DOHH2 (cell line): ENCODE results near the gene RNF169.

Experiments
- H3F3A ChIP-seq: fragments of 200-600 bp; sonication (generic), shearing (Covaris generic); 2 replicates; pipeline ENCODE4 v1.6.0; 2016; ENCODE audit warnings: antibody characterized with exemption, mild to moderate bottlenecking; ENCODE audit not compliant: control insufficient read depth, insufficient read depth
- H3K27ac ChIP-seq: fragments of 200-600 bp; sonication (generic); 2 replicates; pipeline ENCODE4 v1.5.1; 2014; ENCODE audit warnings: low read depth, mild to moderate bottlenecking, low read length, moderate library complexity
- H3K27me3 ChIP-seq: fragments of 200-600 bp; sonication (generic); 2 replicates; pipeline ENCODE4 v1.6.1; 2014; ENCODE audit warnings: mild to moderate bottlenecking, low read length, mixed read lengths; ENCODE audit not compliant: control insufficient read depth
- H3K36me3 ChIP-seq: fragments of 200-600 bp; sonication (generic); 2 replicates; pipeline ENCODE4 v1.6.1; 2014; ENCODE audit warnings: mild to moderate bottlenecking, low read length, moderate library complexity, mixed read lengths; ENCODE audit not compliant: control insufficient read depth
- H3K4me1 ChIP-seq: fragments of 200-600 bp; sonication (generic); 2 replicates; pipeline ENCODE4 v1.6.1; 2014; ENCODE audit warnings: mild to moderate bottlenecking, low read length, mixed read lengths; ENCODE audit not compliant: control insufficient read depth
- H3K4me2 ChIP-seq: fragments of 200-600 bp; sonication (generic); 2 replicates; pipeline ENCODE4 v1.6.0; 2014; ENCODE audit warnings: mild to moderate bottlenecking, low read length, moderate library complexity
- H3K4me3 ChIP-seq: fragments of 200-600 bp; sonication (generic); 2 replicates; pipeline ENCODE4 v1.5.1; 2014; ENCODE audit warnings: mild to moderate bottlenecking, low read length, mixed read lengths
- H3K79me2 ChIP-seq: fragments of 200-600 bp; sonication (generic); 2 replicates; pipeline ENCODE4 v1.6.1; 2014; ENCODE audit warnings: mild to moderate bottlenecking, low read length, mixed read lengths; ENCODE audit not compliant: control insufficient read depth
- H3K9me2 ChIP-seq: fragments of 200-600 bp; sonication (generic); replicated peaks from 2 replicates; pipeline ENCODE4 v1.6.1; 2014; ENCODE audit warnings: mild to moderate bottlenecking, low read length, mixed read lengths; ENCODE audit not compliant: control insufficient read depth
- H3K9me3 ChIP-seq: fragments of 200-600 bp; sonication (generic); 2 replicates; pipeline ENCODE4 v1.6.1; 2014; ENCODE audit warnings: antibody characterized with exemption, low read length, mixed read lengths; ENCODE audit not compliant: control insufficient read depth, insufficient read depth
- H4K20me1 ChIP-seq: fragments of 200-600 bp; sonication (generic); 2 replicates; pipeline ENCODE4 v1.6.0; 2014; ENCODE audit warnings: low read depth, mild to moderate bottlenecking, antibody characterized with exemption, low read length, moderate library complexity; ENCODE audit not compliant: control insufficient read depth, insufficient read depth
- EZH2phosphoT487 ChIP-seq: fragments of 200-600 bp; sonication (generic); IDR thresholded peaks from 2 replicates; pipeline ENCODE4 v1.6.1; 2017; ENCODE audit warnings: borderline replicate concordance, mild to moderate bottlenecking, antibody characterized with exemption, low read length, moderate library complexity, mixed read lengths
- TF ChIP-seq, protein P1 (sequence below): fragments of 200-600 bp; sonication (generic); IDR thresholded peaks from one replicate; pipeline ENCODE4 v1.5.1; 2014; ENCODE audit warnings: antibody characterized with exemption, mild to moderate bottlenecking, low read depth, low read length; ENCODE audit not compliant: poor library complexity, severe bottlenecking

Gene RNF169

DNA sequence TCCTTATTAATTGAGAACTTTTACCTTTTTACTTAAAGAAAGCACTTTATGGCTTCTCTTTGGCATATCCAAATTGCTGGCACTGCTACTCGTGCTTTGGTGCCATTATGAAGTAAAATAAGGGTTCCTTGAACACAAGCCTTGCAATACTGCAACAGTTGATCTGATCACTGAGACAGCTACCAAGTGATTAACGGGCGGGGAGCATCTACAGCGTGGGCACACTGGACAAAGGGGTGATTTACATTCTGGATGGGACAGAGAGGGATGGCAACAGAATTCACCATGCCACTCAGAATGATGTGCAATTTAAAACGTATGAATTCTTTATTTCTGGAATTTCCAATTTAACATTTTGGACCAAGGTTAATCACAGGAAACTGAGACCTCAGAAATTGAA is 25.1 kb upstream of the RNF169 start:
- no peak for TF ChIP-seq EZH2phosphoT487
- TF ChIP-seq, protein P1, sequence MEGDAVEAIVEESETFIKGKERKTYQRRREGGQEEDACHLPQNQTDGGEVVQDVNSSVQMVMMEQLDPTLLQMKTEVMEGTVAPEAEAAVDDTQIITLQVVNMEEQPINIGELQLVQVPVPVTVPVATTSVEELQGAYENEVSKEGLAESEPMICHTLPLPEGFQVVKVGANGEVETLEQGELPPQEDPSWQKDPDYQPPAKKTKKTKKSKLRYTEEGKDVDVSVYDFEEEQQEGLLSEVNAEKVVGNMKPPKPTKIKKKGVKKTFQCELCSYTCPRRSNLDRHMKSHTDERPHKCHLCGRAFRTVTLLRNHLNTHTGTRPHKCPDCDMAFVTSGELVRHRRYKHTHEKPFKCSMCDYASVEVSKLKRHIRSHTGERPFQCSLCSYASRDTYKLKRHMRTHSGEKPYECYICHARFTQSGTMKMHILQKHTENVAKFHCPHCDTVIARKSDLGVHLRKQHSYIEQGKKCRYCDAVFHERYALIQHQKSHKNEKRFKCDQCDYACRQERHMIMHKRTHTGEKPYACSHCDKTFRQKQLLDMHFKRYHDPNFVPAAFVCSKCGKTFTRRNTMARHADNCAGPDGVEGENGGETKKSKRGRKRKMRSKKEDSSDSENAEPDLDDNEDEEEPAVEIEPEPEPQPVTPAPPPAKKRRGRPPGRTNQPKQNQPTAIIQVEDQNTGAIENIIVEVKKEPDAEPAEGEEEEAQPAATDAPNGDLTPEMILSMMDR, result no peak
- Histone ChIP-seq H3F3A (no peaks in the 10 kb centered on the region), H4K20me1 (no peaks in the 10 kb centered on the region), H3K27me3 (peaks cover 20% of the 10 kb centered on the region), H3K79me2 (no peaks in the 10 kb centered on the region), H3K27ac (no peak overlapping the region), H3K4me1 (no peaks in the 10 kb centered on the region), H3K36me3 (no peaks in the 10 kb centered on the region), H3K9me3 (no peaks in the 10 kb centered on the region), H3K4me3 (no peak overlapping the region), H3K9me2 (no peaks in the 10 kb centered on the region), H3K4me2 (no peak overlapping the region)

DNA sequence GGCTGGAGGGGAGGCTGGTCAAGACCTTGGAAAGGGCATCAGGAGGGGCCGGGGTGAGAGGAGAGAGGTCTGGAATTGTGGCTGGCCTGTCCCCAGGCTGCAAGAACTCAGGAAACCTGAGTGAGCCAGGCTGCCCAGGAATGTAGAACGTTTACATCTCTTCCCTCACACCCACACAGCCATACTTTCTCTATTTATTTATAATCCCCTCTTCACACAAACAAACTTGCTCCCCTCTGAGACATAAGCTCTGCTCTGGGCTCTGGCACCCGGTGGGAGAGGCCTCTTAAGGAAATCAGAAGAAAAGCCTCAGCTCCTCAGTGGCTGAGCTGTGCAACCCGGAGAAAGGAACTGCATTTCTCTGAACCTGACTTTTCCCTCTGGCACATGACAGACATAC is 22.9 kb upstream of the RNF169 start:
- H3K4me3 ChIP-seq, result no peak overlapping the region
- H3K27ac ChIP-seq, result no peak overlapping the region
- H3K36me3 ChIP-seq, result no peaks in the 10 kb centered on the region
- H3K79me2 ChIP-seq, result no peaks in the 10 kb centered on the region
- TF ChIP-seq, protein P1, result no peak
- TF ChIP-seq EZH2phosphoT487, result no peak
- H3F3A ChIP-seq, result no peaks in the 10 kb centered on the region
- no peak overlapping the region for H3K4me2 ChIP-seq
- H3K9me3 ChIP-seq, result no peaks in the 10 kb centered on the region
- H4K20me1 ChIP-seq, result no peaks in the 10 kb centered on the region
- H3K27me3 ChIP-seq, result peaks cover 28% of the 10 kb centered on the region
- no peaks in the 10 kb centered on the region for H3K9me2 ChIP-seq
- no peaks in the 10 kb centered on the region for H3K4me1 ChIP-seq

DNA sequence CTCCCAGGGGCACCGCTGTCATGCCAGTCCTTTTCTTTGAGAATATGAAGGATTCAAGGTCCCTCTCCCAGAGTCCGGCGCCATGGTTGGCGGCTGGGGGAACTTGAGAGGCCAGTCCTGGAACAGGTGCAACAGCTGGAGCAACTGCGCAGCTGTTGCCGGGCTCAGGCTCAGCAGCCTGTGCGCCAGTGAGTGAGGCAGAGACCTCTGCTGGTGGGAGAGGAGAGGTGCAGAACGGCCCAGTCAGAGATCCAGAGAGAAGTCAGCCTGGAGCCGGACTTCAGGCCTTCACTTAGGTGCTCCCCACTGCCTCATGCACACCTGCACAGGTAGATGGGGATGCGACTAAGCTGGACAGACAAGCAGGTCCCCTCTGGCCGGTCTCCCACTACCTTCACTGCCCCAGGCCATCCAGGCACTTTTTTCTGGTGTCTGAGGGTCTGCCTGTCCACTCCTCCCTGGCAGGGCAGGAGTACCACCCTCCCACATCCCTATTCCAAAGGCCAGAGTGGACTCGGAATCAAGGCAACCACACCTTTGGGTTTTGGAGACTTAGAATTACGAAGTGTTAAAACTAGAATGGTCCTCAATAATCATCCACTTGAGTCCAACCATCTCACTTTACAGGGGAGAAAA is 22.0 kb upstream of the RNF169 start:
- Histone ChIP-seq H3K4me1 (no peaks in the 10 kb centered on the region), H3K4me2 (no peak overlapping the region), H3K36me3 (no peaks in the 10 kb centered on the region), H3K79me2 (no peaks in the 10 kb centered on the region), H3K9me2 (no peaks in the 10 kb centered on the region), H3K9me3 (no peaks in the 10 kb centered on the region), H3K4me3 (no peak overlapping the region), H3K27ac (no peak overlapping the region), H3K27me3 (peaks cover 29% of the 10 kb centered on the region), H3F3A (no peaks in the 10 kb centered on the region), H4K20me1 (no peaks in the 10 kb centered on the region)
- no peak for TF ChIP-seq EZH2phosphoT487
- TF ChIP-seq, protein P1, result peak; percentile 89
